GM12892 (cell line): ENCODE results near the gene SH2D3A.

Experiments used
- POLR2A ChIP-seq: IDR thresholded peaks from 2 replicates; pipeline ENCODE4 v1.6.1; 2011; ENCODE audit warnings: low read depth, low read length, control low read depth
- POLR2AphosphoS5 ChIP-seq: IDR thresholded peaks from 2 replicates; pipeline ENCODE4 v1.6.1; 2011; ENCODE audit warnings: low read depth, low read length, control low read depth
- TAF1 ChIP-seq: IDR thresholded peaks from 2 replicates; pipeline ENCODE4 v1.6.1; 2011; ENCODE audit warnings: low read depth, mild to moderate bottlenecking, control low read depth, low read length, borderline replicate concordance

DNA sequence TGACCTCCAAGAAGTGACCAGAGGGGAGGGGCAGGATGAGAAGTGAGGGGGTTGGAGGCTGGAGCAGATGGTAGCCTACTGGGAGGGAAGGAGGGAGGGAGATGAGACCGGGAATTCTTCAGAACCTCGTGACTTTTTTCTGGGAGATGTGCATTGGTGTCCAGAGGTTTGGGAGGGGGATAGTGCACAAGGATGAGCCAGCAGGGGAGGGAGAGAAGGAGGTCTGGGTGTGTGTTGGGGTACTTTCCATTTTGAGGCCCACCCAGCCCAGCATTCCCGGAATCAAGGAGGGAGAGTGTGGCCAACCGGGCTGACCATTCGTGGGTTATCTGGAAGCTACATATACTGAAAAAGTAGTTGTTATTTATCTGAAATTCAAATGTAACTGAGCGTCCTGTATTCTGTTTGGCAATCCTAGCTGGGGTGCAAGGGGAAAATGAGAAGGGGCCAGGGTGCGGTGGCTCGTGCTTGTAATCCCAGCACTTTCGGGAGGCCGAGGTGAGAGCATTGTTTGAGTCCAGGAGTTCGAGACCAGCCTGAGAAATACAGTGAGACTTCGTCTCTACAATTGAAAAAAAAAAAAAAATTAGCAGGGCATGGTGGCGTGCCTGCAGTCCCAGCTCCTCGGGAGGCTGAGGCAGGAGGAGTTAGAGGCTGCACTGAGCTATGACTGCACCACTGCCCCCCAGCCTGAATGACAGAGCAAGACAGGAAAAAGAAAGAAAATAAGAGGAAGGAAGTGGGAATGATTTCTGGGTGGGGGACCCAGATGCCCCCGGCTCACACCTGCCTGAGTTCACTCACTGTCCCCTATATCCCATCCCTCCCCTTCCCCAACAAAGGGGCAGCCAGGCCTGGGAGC, 42.4 kb downstream of the SH2D3A start:
- TF ChIP-seq TAF1 (no peak), POLR2A (no peak), POLR2AphosphoS5 (no peak)
